Measurements from ENCODE around the gene LRMDA. TPM values are rescaled to one million over a fixed set of nuclear protein-coding genes. Genes with fewer than 3 reads are reported as not detected.

LRMDA gene
- polyA plus RNA-seq, 3 donors = 39.8 to 59.6 (median 56.4) TPM

GRCh38 chr10:76550806-76551205 lies 1119.4 kb downstream of the LRMDA start:
- no peak for DNase-seq
- TF ChIP-seq CTCF (IDR thresholded peaks at IDR 0.05) = no peak
- H3K27ac ChIP-seq (ENCODE audit: low read depth in 1 of 2, low read length in 2 of 2) = no peak overlapping the region

GRCh38 chr10:76552091-76552873 lies 1120.9 kb downstream of the LRMDA start:
- 100% methylated on average over 1 of the region's 1 CpG for WGBS (ENCODE audit: insufficient coverage)
- no peaks in the 10 kb centered on the region for H3K79me2 ChIP-seq (ENCODE audit: insufficient read depth, low read length)
- Mint-ChIP-seq H3K4me1 (peaks cover 7% of the 10 kb centered on the region), H3K4me3 (no peak overlapping the region), H3K9me3 (peaks cover 0 to 1% (median 0%) of the 10 kb centered on the region in 7 donors), H3K27ac (no peak overlapping the region), H3K36me3 (peaks cover 3 to 9% of the 10 kb centered on the region in 2 donors), H3K27me3 (ENCODE audit: low read depth in 3 of 3) (peaks cover 0 to 2% (median 0%) of the 10 kb centered on the region in 3 donors)
- H3K9me3 ChIP-seq (replicated peaks in 1 of 2; ENCODE audit: control insufficient read depth in 1 of 2, insufficient read depth in 1 of 2, low read length in 2 of 2) = no peaks in the 10 kb centered on the region
- peaks cover 0 to 1% of the 10 kb centered on the region in 2 donors for H3K36me3 ChIP-seq (replicated peaks in 1 of 2; ENCODE audit: control insufficient read depth in 1 of 2, insufficient read depth in 2 of 2, low read length in 2 of 2)
- H3K27ac ChIP-seq (ENCODE audit: low read depth in 1 of 2, low read length in 2 of 2) = no peak overlapping the region
- H2AFZ ChIP-seq (ENCODE audit: insufficient read depth, low read depth, low read length, poor library complexity, severe bottlenecking) = no peak overlapping the region
- H3K4me2 ChIP-seq (replicated peaks; ENCODE audit: extremely low read depth, low read length, poor library complexity, severe bottlenecking) = no peak overlapping the region
- H3K27me3 ChIP-seq (ENCODE audit: control insufficient read depth in 2 of 2, insufficient read depth in 2 of 2, low read length in 2 of 2) = no peaks in the 10 kb centered on the region
- TF ChIP-seq CTCF (IDR thresholded peaks at IDR 0.05) = no peak
- no peak overlapping the region for H3K9ac ChIP-seq (ENCODE audit: insufficient read depth, low read length, poor library complexity, severe bottlenecking)
- DNase-seq = peak in 1 of 3 donors; percentile 14
- no peak overlapping the region for H3K4me3 ChIP-seq (replicated peaks in 1 of 3; ENCODE audit: low read depth in 2 of 3, low read length in 3 of 3)
- no peaks in the 10 kb centered on the region for H4K20me1 ChIP-seq (ENCODE audit: insufficient read depth, low read length)
- H3K4me1 ChIP-seq (ENCODE audit: control insufficient read depth in 1 of 2, insufficient read depth in 2 of 2, low read length in 2 of 2) = peaks cover 0 to 3% of the 10 kb centered on the region in 2 donors
- intact Hi-C loops (cut with micrococcal nuclease) = no loop called here

More at GRCh38 chr10:76550806-76551205, 1119.4 kb downstream of the LRMDA start:
- Histone ChIP-seq H3K9ac (ENCODE audit: insufficient read depth, low read length, poor library complexity, severe bottlenecking) (no peak overlapping the region), H3K79me2 (ENCODE audit: insufficient read depth, low read length) (no peaks in the 10 kb centered on the region), H3K4me1 (ENCODE audit: control insufficient read depth in 1 of 2, insufficient read depth in 2 of 2, low read length in 2 of 2) (peaks cover 0 to 3% of the 10 kb centered on the region in 2 donors), H3K27me3 (ENCODE audit: control insufficient read depth in 2 of 2, insufficient read depth in 2 of 2, low read length in 2 of 2) (no peaks in the 10 kb centered on the region), H3K4me3 (replicated peaks in 1 of 3; ENCODE audit: low read depth in 2 of 3, low read length in 3 of 3) (no peak overlapping the region), H4K20me1 (ENCODE audit: insufficient read depth, low read length) (no peaks in the 10 kb centered on the region), H3K4me2 (replicated peaks; ENCODE audit: extremely low read depth, low read length, poor library complexity, severe bottlenecking) (no peak overlapping the region), H2AFZ (ENCODE audit: insufficient read depth, low read depth, low read length, poor library complexity, severe bottlenecking) (no peak overlapping the region), H3K36me3 (replicated peaks in 1 of 2; ENCODE audit: control insufficient read depth in 1 of 2, insufficient read depth in 2 of 2, low read length in 2 of 2) (no peaks in the 10 kb centered on the region), H3K9me3 (replicated peaks in 1 of 2; ENCODE audit: control insufficient read depth in 1 of 2, insufficient read depth in 1 of 2, low read length in 2 of 2) (no peaks in the 10 kb centered on the region)
- no peak overlapping the region for H3K4me3 Mint-ChIP-seq
- intact Hi-C loops (cut with micrococcal nuclease) = no loop called here
- H3K4me1 Mint-ChIP-seq = peaks cover 7% of the 10 kb centered on the region
- no CpG with 5 or more reads among the region's 1 CpG for WGBS (ENCODE audit: insufficient coverage)
- H3K36me3 Mint-ChIP-seq = peaks cover 0 to 6% of the 10 kb centered on the region in 2 donors
- peaks cover 0 to 1% (median 0%) of the 10 kb centered on the region in 7 donors for H3K9me3 Mint-ChIP-seq
- H3K27ac Mint-ChIP-seq = peak overlapping the region in 1 of 7 donors; percentile 27
- peaks cover 0 to 2% (median 0%) of the 10 kb centered on the region in 3 donors for H3K27me3 Mint-ChIP-seq (ENCODE audit: low read depth in 3 of 3)

Data from CD14-positive monocyte (primary cell).